Midbrain (tissue), 1 donor: ENCODE data around the gene PCBP3.
"Not testable (repeated sequence)": the region's sequence is repeated elsewhere in the genome, so short reads cannot be mapped to it uniquely, and the experiment has no call there.

Experiments
- DNase-seq: peaks from one replicate; lab custom pipeline; 2025; lab: John Stamatoyannopoulos, UW

PCBP3 gene

GRCh38 chr21:45635271-45636151, 8.0 kb upstream of the PCBP3 start:
- no peak for DNase-seq

GRCh38 chr21:45636459-45636858, 7.1 kb upstream of the PCBP3 start:
- no peak for DNase-seq

GRCh38 chr21:45636951-45637646, 6.4 kb upstream of the PCBP3 start:
- DNase-seq = no peak

- DNase-seq = no peak
Observed at GRCh38 chr21:45637883-45638282, 5.6 kb upstream of the PCBP3 start.

- DNase-seq = no peak
Observed at GRCh38 chr21:45638707-45639106, 4.8 kb upstream of the PCBP3 start.

GRCh38 chr21:45639206-45640000, 4.1 kb upstream of the PCBP3 start:
- DNase-seq = no peak

- no peak for DNase-seq
Observed at GRCh38 chr21:45640001-45640887, 3.3 kb upstream of the PCBP3 start.

GRCh38 chr21:45640888-45641479, 2.5 kb upstream of the PCBP3 start:
- DNase-seq = no peak

- DNase-seq = no peak
Observed at GRCh38 chr21:45641480-45642035, 2.0 kb upstream of the PCBP3 start.

- DNase-seq = no peak
Observed at GRCh38 chr21:45642122-45642813, 1.3 kb upstream of the PCBP3 start.

- DNase-seq = no peak
Observed at GRCh38 chr21:45644041-45644906, 749 bp downstream of the PCBP3 start.

GRCh38 chr21:45651921-45652320, 8.4 kb downstream of the PCBP3 start:
- peak; percentile 20 for DNase-seq

- DNase-seq = no peak
Observed at GRCh38 chr21:45655124-45655523, 11.6 kb downstream of the PCBP3 start.

GRCh38 chr21:45656114-45656513, 12.6 kb downstream of the PCBP3 start:
- not testable (repeated sequence) for DNase-seq

- not testable (repeated sequence) for DNase-seq
Observed at GRCh38 chr21:45661913-45662622, 18.5 kb downstream of the PCBP3 start.

- DNase-seq = not testable (repeated sequence)
Observed at GRCh38 chr21:45662623-45663245, 19.2 kb downstream of the PCBP3 start.

GRCh38 chr21:45669382-45669781, 25.9 kb downstream of the PCBP3 start:
- no peak for DNase-seq

GRCh38 chr21:45670731-45671130, 27.2 kb downstream of the PCBP3 start:
- no peak for DNase-seq
